Common myeloid progenitor, CD34-positive (primary cell): ENCODE data around the gene KNDC1.

Source experiments
- CTCF ChIA-PET: fragments of 350-600 bp; sonication (Branson Sonifier 250); formaldehyde crosslinking; loops from one replicate; lab custom pipeline; 2021; ENCODE audit warnings: antibody characterized with exemption; lab: Charles Lee
- POLR2A ChIA-PET: fragments of 350-600 bp; sonication (Branson Sonifier 250); formaldehyde crosslinking; loops from one replicate; lab custom pipeline; 2021; ENCODE audit warnings: antibody characterized with exemption; lab: Charles Lee
- DNase-seq, 3 donors: peaks; one replicate each; pipeline versions ENCODE4 v3.0.0 to v3.0.0-alpha.2; 2013
- H3K27ac ChIP-seq, 2 experiments: 1 replicate in 1 of 2; 2 replicates in 1 of 2; pipeline ENCODE4 v1.7.0; 2013; ENCODE audit warnings: inconsistent platforms in 2 of 2, low read length in 2 of 2, mild to moderate bottlenecking in 2 of 2, low read depth in 1 of 2, moderate library complexity in 1 of 2; ENCODE audit not compliant: severe bottlenecking in 2 of 2, insufficient read depth in 1 of 2, poor library complexity in 1 of 2
- H3K27me3 ChIP-seq, 5 experiments: replicated peaks in 2 of 5; 1 replicate in 3 of 5; 2 replicates in 2 of 5; pipeline versions ENCODE4 v1.6.1 to v1.7.0; 2013; ENCODE audit warnings: low read length in 4 of 5, mild to moderate bottlenecking in 2 of 5, moderate library complexity in 2 of 5, inconsistent platforms in 1 of 5; ENCODE audit not compliant: insufficient read depth in 5 of 5, control insufficient read depth in 4 of 5
- H3K36me3 ChIP-seq, 4 experiments: 1 replicate in 2 of 4; 2 replicates in 2 of 4; pipeline versions ENCODE4 v1.6.1 to v1.7.0; 2013; ENCODE audit warnings: low read length in 3 of 4, control low read depth in 1 of 4, mild to moderate bottlenecking in 1 of 4; ENCODE audit not compliant: control insufficient read depth in 4 of 4, insufficient read depth in 4 of 4
- H3K4me1 ChIP-seq, 4 experiments: 1 replicate in 3 of 4; 2 replicates in 1 of 4; pipeline versions ENCODE4 v1.6.1 to v1.7.1; 2013; ENCODE audit warnings: low read length in 3 of 4, mild to moderate bottlenecking in 3 of 4, control low read depth in 1 of 4, inconsistent platforms in 1 of 4, moderate library complexity in 1 of 4; ENCODE audit not compliant: control insufficient read depth in 4 of 4, insufficient read depth in 4 of 4; ENCODE audit errors: control extremely low read depth in 1 of 4
- H3K4me3 ChIP-seq, 7 experiments: 1 replicate in 4 of 7; 2 replicates in 3 of 7; pipeline versions ENCODE4 v1.5.1 to v1.7.0; 2013; ENCODE audit warnings: mild to moderate bottlenecking in 7 of 7, low read length in 6 of 7, moderate library complexity in 6 of 7, inconsistent platforms in 2 of 7, low read depth in 2 of 7, control low read depth in 1 of 7; ENCODE audit not compliant: insufficient read depth in 4 of 7, control insufficient read depth in 1 of 7; ENCODE audit errors: extremely low read depth in 1 of 7
- H3K9me3 ChIP-seq, 5 experiments: 1 replicate in 4 of 5; 2 replicates in 1 of 5; pipeline versions ENCODE4 v1.6.1 to v1.7.1; 2013; ENCODE audit warnings: low read length in 4 of 5, mild to moderate bottlenecking in 2 of 5, inconsistent platforms in 1 of 5, low read depth in 1 of 5, moderate library complexity in 1 of 5; ENCODE audit not compliant: control insufficient read depth in 4 of 5, insufficient read depth in 2 of 5; ENCODE audit errors: control extremely low read depth in 1 of 5
- WGBS: methylation state at CpG from one replicate; pipeline ENCODE4 v1.1.5; 2013; ENCODE audit not compliant: insufficient coverage; 5-methylcytosine and 5-hydroxymethylcytosine counted together

Gene KNDC1

DNA sequence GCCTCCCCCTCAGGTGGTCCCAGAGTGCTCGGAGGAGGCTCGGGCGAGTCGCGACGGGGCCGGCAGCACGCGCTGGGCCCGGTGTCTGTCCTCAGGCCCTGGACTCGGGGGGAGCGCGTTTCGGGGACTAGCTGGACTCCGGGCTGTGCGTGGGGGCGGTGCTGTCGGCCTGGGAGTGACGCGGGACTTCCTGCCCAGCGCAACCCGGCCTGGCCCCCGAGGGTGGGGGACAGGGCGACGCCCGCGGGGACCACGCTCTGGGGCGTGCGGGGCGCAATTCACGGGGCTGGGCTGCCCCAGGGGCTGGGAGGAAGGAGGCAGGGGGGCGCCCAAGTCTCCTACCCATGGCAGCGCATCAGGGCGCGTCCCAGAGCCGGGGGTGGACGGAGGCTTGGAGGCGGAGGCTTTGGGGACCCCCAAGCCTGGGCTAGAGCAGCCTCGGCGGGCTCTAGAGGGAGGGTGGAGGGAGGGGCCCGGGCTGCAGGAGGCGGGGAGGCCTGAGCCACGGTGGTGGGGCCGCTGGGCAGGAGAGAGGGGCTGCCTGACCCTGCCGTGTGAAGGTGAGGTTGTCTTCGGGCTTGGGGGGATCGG, 75.3 kb downstream of the KNDC1 start:
- CTCF ChIA-PET = no interaction called here
- Histone ChIP-seq H3K36me3 (no peaks in the 10 kb centered on the region), H3K9me3 (no peaks in the 10 kb centered on the region), H3K4me1 (peaks cover 0 to 43% (median 34%) of the 10 kb centered on the region in 4 experiments), H3K27me3 (peaks cover 0 to 83% (median 17%) of the 10 kb centered on the region in 5 experiments), H3K27ac (no peak overlapping the region), H3K4me3 (peak overlapping the region in 2 of 7 experiments; percentile 36 to 52)
- peak in 1 of 3 donors; percentile 26 for DNase-seq
- 2% methylated on average over 32 of the region's 48 CpGs for WGBS
- POLR2A ChIA-PET = no interaction called here

DNA sequence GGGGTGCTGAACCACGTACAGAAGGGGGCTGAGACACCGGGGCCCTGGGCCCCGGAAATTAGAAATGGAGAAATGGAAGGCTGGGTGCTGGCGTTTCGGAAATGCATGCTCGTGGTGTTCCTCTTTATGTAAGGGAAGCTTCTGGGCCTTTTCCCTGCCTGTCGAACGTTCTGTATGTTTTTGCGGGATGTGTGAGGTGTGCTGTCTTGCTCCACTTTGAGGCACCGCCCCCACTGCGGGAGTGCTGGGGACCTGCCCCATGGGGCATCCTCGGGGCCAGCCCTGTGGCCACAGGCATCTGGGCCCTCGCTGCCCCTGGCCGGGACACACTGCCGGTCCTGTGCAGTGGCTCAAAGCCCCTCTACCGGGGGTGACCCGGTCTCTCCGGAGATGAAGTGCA, 75.9 kb downstream of the KNDC1 start:
- WGBS = 1% methylated on average over 11 of the region's 18 CpGs
- Histone ChIP-seq H3K36me3 (no peaks in the 10 kb centered on the region), H3K4me3 (peak overlapping the region in 3 of 7 experiments; percentile 19 to 49 (median 23)), H3K27ac (no peak overlapping the region), H3K4me1 (peaks cover 0 to 42% (median 32%) of the 10 kb centered on the region in 4 experiments), H3K9me3 (no peaks in the 10 kb centered on the region), H3K27me3 (peaks cover 0 to 78% (median 17%) of the 10 kb centered on the region in 5 experiments)
- CTCF ChIA-PET = no interaction called here
- POLR2A ChIA-PET = no interaction called here
- DNase-seq = peak in 1 of 3 donors; percentile 26

DNA sequence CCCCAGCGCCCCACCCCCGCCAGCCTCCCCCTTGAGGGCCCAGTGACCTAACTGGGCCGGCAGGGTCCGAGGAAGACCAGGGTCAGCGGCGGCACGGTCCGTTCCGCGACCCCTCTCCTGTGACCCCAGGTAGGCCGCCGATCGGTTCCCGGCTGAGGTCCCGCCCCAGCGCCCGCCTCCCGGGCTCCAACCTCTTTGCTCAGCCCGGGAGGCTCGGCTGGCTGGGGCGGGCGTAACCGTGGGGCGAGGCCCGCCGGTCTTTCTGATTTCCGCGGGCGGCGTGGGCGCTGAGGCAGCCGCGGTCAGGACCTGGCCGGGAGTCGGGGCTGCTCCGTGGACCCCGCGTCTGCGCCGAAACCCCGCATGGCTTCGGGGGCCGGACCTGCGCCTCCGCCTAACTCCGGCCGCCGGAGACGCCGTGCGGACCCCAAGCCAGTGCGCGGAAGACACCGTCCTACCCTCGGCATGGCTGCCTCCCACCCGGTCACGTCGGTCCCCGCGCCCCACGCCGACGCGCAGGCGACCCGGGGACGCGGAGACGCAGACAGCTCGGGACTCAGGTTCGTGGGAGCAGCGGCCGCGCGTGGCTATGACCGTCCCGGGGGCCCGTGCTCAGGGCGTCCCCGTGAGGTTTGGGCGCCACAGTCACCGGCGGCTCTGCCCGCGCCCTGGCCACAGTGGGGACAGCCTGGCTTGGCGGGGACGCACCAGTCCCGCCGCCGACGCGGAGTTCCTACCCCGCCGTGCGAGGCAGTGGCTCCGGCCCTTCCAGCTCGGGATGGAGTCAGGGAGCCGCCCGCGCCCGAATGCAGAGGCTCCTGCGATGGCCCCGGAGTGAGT, 76.6 kb downstream of the KNDC1 start:
- peak in 1 of 3 donors; percentile 23 for DNase-seq
- Histone ChIP-seq H3K27me3 (peaks cover 0 to 71% (median 17%) of the 10 kb centered on the region in 5 experiments), H3K27ac (no peak overlapping the region), H3K9me3 (no peaks in the 10 kb centered on the region), H3K4me1 (peaks cover 0 to 49% (median 37%) of the 10 kb centered on the region in 4 experiments), H3K36me3 (no peaks in the 10 kb centered on the region), H3K4me3 (peak overlapping the region in 5 of 7 experiments; percentile 17 to 61 (median 33))
- ChIA-PET POLR2A (no interaction called here), CTCF (no interaction called here)
- WGBS = 1% methylated on average over 82 of the region's 103 CpGs

DNA sequence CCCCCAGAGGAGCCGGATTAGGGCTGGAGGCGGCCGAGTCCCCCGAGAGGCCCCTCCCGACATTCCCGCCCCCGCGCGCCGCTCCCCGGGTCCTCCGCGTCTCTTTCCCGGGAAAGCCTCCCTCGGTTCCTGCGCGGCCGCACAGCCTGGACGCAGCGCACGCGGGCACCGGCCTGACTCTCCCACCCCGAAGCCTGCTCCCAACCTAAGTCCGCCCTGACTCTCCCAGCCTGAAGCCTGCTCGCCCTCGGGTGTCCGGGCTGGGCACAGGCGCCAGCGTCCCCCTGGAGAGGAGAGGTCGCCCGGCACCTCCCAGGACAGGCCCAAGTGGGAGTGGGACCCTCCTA, 77.2 kb downstream of the KNDC1 start:
- no peak for DNase-seq
- peaks cover 0 to 55% (median 43%) of the 10 kb centered on the region in 4 experiments for H3K4me1 ChIP-seq
- peaks cover 0 to 65% (median 14%) of the 10 kb centered on the region in 5 experiments for H3K27me3 ChIP-seq
- peak overlapping the region in 2 of 7 experiments; percentile 40 to 61 for H3K4me3 ChIP-seq
- 15% methylated on average over 15 of the region's 32 CpGs for WGBS
- H3K9me3 ChIP-seq = no peaks in the 10 kb centered on the region
- CTCF ChIA-PET = no interaction called here
- no peak overlapping the region for H3K27ac ChIP-seq
- POLR2A ChIA-PET = no interaction called here
- H3K36me3 ChIP-seq = no peaks in the 10 kb centered on the region

DNA sequence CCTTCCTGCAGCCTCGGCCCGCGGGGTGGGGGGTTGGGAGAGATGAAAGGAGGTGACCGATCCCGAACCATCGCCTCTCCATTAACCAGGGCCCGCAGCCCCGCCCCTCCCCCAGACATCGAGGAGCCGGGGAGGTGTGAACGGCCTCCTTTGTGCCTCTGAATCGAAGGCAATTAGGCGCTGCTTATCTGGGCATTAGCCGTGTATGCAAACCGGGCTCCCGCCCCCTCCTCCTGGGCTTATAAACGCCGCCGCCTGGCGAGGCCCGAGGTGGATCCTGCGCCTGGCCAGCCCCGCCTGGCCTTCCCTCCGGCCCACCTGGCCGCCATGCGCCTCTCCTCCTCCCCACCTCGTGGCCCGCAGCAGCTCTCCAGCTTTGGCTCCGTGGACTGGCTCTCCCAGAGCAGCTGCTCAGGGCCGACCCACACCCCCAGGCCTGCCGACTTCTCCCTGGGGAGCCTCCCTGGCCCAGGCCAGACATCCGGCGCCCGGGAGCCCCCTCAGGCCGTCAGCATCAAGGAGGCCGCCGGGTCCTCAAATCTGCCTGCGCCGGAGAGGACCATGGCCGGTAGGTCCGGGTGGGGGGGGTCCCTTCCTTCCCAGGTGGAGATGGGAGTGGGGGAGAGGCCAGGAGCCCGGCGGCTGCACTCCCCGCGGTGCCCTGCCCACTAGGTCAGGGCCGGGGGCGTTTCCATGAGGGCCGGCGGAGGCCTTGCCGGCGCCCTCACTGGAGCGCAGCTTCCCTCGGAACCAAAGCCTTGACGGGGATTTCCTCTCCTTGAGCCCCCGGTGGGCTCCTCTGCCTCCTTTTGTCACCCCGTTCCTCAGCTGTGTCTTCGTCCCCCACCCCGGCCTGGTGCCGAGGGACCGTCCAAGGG, 77.8 kb downstream of the KNDC1 start, which contains the start of gene VENTX:
TSS of gene VENTX (plus strand) at position 268 of the 878 bp plus-strand sequence. CDS start at position 328, 60 bp downstream.
- peaks cover 0 to 58% (median 45%) of the 10 kb centered on the region in 4 experiments for H3K4me1 ChIP-seq
- peaks cover 0 to 59% (median 14%) of the 10 kb centered on the region in 5 experiments for H3K27me3 ChIP-seq
- no peaks in the 10 kb centered on the region for H3K9me3 ChIP-seq
- H3K4me3 ChIP-seq = peak within 1 kb of the TSS in 5 of 7 experiments; percentile 17 to 61 (median 33)
- H3K27ac ChIP-seq = no peak within 1 kb of the TSS
- H3K36me3 ChIP-seq = no peaks in the 10 kb centered on the region
- CTCF ChIA-PET = interaction anchor here (0.6 to 2.2 kb wide), 2 partner anchors 11 to 41 kb away, joined by 3 to 7 read pairs; no protein-coding TSS in a partner anchor
- DNase-seq = no peak
- POLR2A ChIA-PET = interaction anchor here (0.9 kb wide), 1 partner anchor 38 kb away, joined by 4 read pairs; no protein-coding TSS in a partner anchor
- 49% methylated on average over 38 of the region's 60 CpGs for WGBS

DNA sequence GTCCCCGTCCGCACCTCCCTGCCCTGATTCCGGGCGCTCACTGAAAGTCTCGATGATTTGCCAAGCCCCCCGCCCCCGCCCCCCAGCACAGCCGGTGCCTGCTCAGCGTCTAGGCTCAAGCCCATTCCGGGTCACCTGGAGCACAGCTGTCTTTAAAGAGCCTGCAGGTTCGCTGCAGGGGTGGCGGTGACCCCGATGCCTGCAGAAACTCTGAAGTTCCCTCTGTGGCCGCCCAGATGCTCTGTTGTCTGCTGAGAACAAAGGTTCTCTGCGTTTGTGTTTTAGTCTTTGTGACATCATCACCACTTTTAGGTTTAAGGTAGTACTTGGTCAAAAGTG, 78.4 kb downstream of the KNDC1 start:
- Histone ChIP-seq H3K9me3 (no peaks in the 10 kb centered on the region), H3K4me3 (no peak overlapping the region), H3K27me3 (peaks cover 0 to 53% (median 11%) of the 10 kb centered on the region in 5 experiments), H3K36me3 (no peaks in the 10 kb centered on the region), H3K4me1 (peaks cover 0 to 58% (median 45%) of the 10 kb centered on the region in 4 experiments), H3K27ac (no peak overlapping the region)
- ChIA-PET POLR2A (interaction anchor here (0.9 to 1.1 kb wide), 2 partner anchors 20 to 38 kb away, joined by 4 read pairs; no protein-coding TSS in a partner anchor), CTCF (interaction anchor here (0.6 to 2.2 kb wide), 2 partner anchors 12 to 40 kb away, joined by 3 to 7 read pairs; no protein-coding TSS in a partner anchor)
- no peak for DNase-seq
- 89% methylated on average over 15 of the region's 15 CpGs for WGBS
